K562 (cell line): ENCODE measurements around the gene MALAT1. TPM values are rescaled to one million over a fixed set of nuclear protein-coding genes. Genes with fewer than 3 reads are reported as not detected.

Source experiments
- CC2D1A ChIP-seq: fragments of 450-650 bp; IDR thresholded peaks from 2 replicates; pipeline ENCODE4 v1.6.1; 2017; ENCODE audit warnings: mild to moderate bottlenecking
- CREM ChIP-seq: IDR thresholded peaks from 2 replicates; pipeline ENCODE4 v1.6.1; 2014; ENCODE audit warnings: antibody characterized with exemption, low read depth
- DPF2 ChIP-seq: fragments of 450-650 bp; IDR thresholded peaks from 2 replicates; pipeline ENCODE4 v1.6.1; 2016
- E4F1 ChIP-seq: fragments of 250-450 bp; sonication (Bioruptor Pico); IDR thresholded peaks from 2 replicates; pipeline ENCODE4 v1.5.0; 2021; ENCODE audit warnings: mild to moderate bottlenecking, borderline replicate concordance
- JUNB ChIP-seq: fragments of 450-650 bp; formaldehyde crosslinking; conservative IDR thresholded peaks from 2 replicates; pipeline ENCODE4 v1.4.0; 2020; ENCODE audit warnings: mild to moderate bottlenecking
- KLF10 ChIP-seq: fragments of 250-450 bp; sonication (Bioruptor Pico); IDR thresholded peaks from 2 replicates; pipeline ENCODE4 v1.6.1; 2021; ENCODE audit warnings: matching md5 sums
- LARP7 ChIP-seq: fragments of 450-650 bp; IDR thresholded peaks from 2 replicates; pipeline ENCODE4 v1.6.1; 2016
- MNT ChIP-seq, 2 experiments: fragments of 450-650 bp; conservative IDR thresholded peaks; 2 replicates each; pipeline ENCODE4 v1.6.1; 2017; ENCODE audit warnings: mild to moderate bottlenecking in 2 of 2, moderate library complexity in 2 of 2
- RAD51 ChIP-seq: fragments of 450-650 bp; IDR thresholded peaks from 2 replicates; pipeline ENCODE4 v1.7.1; 2016; ENCODE audit warnings: low read depth, mild to moderate bottlenecking, borderline replicate concordance
- U2AF1 ChIP-seq: fragments of 200-400 bp; formaldehyde crosslinking; optimal IDR thresholded peaks from 2 replicates; pipeline ENCODE3; 2017; ENCODE audit warnings: mild to moderate bottlenecking, low read depth, low read length, moderate library complexity
- ZNF324 ChIP-seq: fragments of 250-450 bp; sonication (Bioruptor Pico); IDR thresholded peaks from 2 replicates; pipeline ENCODE4 v1.4.0; 2020; ENCODE audit warnings: mild to moderate bottlenecking
- ZNF398 ChIP-seq: fragments of 250-450 bp; sonication (Bioruptor Pico); IDR thresholded peaks from 2 replicates; pipeline ENCODE4 v1.8.0; 2021; ENCODE audit warnings: moderate library complexity, mild to moderate bottlenecking, inconsistent platforms
- ZNF407 ChIP-seq: fragments of 450-650 bp; IDR thresholded peaks from 2 replicates; pipeline ENCODE4 v1.6.1; 2016; ENCODE audit warnings: low read depth
- polyA plus RNA-seq, 8 experiments: library from polyadenylated mRNA; depleted of rRNA in 4 of 8; stranded (reverse) in 5 of 8; unstranded in 3 of 8; fragments of >200 nt; fragmentation: Nextera tagmentation in 2 of 8; fragmentation: Illumina TruSeq in 1 of 8; extraction: Ambion mirVana in 2 of 8; extraction: Trizol in 1 of 8; gene quantifications; 2 replicates each; pipeline versions ENCODE4 v1.2.1 to v1.2.3, GENCODE V29; 2011 to 2014; ENCODE audit warnings: inconsistent platforms in 1 of 8, missing spikeins in 1 of 8
- total RNA-seq, 7 experiments: library from RNA; depleted of rRNA in 6 of 7; stranded (reverse); fragments of >200 nt in 6 of 7; fragmentation: Illumina TruSeq in 2 of 7; extraction: Trizol in 2 of 7; gene quantifications; 2 replicates each; pipeline versions ENCODE4 v1.2.1 to v1.2.3, GENCODE V29; 2011 to 2021; ENCODE audit warnings: low replicate concordance in 1 of 7

MALAT1 gene
- total and polyA plus RNA-seq, 9 of the 15 experiments (the other 6 are each of a cell fraction or from before 2014, with no cell fraction given): 363 to 8,715 (median 2,351) TPM

GRCh38 chr11:65506772-65507505 is 8.1 kb downstream of the MALAT1 start (continued):
- TF ChIP-seq E4F1 (CRISPR knock-in tag) (peak; percentile 84; the same call in 1 of the 2 replicates), CC2D1A (peak; percentile 100), KLF10 (CRISPR knock-in tag) (peak; percentile 94), LARP7 (no peak; the same call in 1 of the 2 replicates), ZNF324 (peak; percentile 76), MNT (conservative IDR thresholded peaks at IDR 0.05) (peak; percentile 44 to 49; a peak in 3 of 4 replicates), ZNF398 (CRISPR knock-in tag) (0 out of 2 replicates have a peak, but pooled peaks have one; percentile 3), RAD51 (no peak), DPF2 (no peak; the same call in 1 of the 2 replicates), ZNF407 (no peak), CREM (peak; percentile 8; the same call in 1 of the 2 replicates), JUNB (CRISPR knock-in tag) (0 out of 2 replicates have a peak, but pooled peaks have one; percentile 32), U2AF1 (peak; percentile 45)
